HCT116 (cell line): ENCODE results near the gene KSR1. TPM values are rescaled to one million over a fixed set of nuclear protein-coding genes. Genes with fewer than 3 reads are reported as not detected.

Source experiments
- ATAC-seq: fragments of 200-7000 bp; cut with Tn5 transposase; 2 replicates; pipeline ENCODE4 v1.9.1; 2020; ENCODE audit warnings: mild to moderate bottlenecking, moderate library complexity
- BruUV-seq: library from RNA; stranded (reverse); fragments of 400-500 nt; replicated peaks from 2 replicates; lab custom pipeline; 2021; lab: Mats Ljungman, UMichigan
- CTCF ChIA-PET: fragments of 300-600 bp; sonication (Branson Sonifier 250); formaldehyde crosslinking; loops from one replicate; lab custom pipeline; 2021; ENCODE audit warnings: antibody characterized with exemption; lab: Charles Lee
- POLR2A ChIA-PET: fragments of 300-600, 350-600 bp; sonication (Branson Sonifier 250); formaldehyde crosslinking; loops from one replicate; lab custom pipeline; 2021; ENCODE audit warnings: antibody characterized with exemption; lab: Charles Lee
- RAD21 ChIA-PET, 2 experiments: fragments of 300-600 bp; sonication (Branson Sonifier 250); formaldehyde crosslinking; loops; one replicate each; lab custom pipeline; 2023; ENCODE audit warnings: low total read pairs in 2 of 2; ENCODE audit not compliant: uncharacterized antibody in 2 of 2, unreplicated experiment in 2 of 2, low non-redundant PET in 1 of 2; lab: Charles Lee
- DNase-seq: peaks from one replicate; pipeline ENCODE4 v3.0.0-alpha.2; 2010; ENCODE audit warnings: low read depth, low spot score
- H2AFZ ChIP-seq: fragments of 200-600 bp; shearing (Covaris generic), sonication (generic); 2 replicates; pipeline ENCODE4 v1.6.1; 2017; ENCODE audit warnings: low read depth, mixed run types, mixed read lengths, antibody characterized with exemption, low read length; ENCODE audit not compliant: poor library complexity, severe bottlenecking
- H3K27ac ChIP-seq: 2 replicates; pipeline ENCODE4 v1.5.1; 2012; ENCODE audit warnings: low read depth, low read length
- H3K27me3 ChIP-seq: fragments of 200-600 bp; sonication (generic); 2 replicates; pipeline ENCODE4 v1.6.1; 2016; ENCODE audit warnings: mixed run types, low read length, mixed read lengths; ENCODE audit not compliant: insufficient read depth
- H3K36me3 ChIP-seq, 2 experiments: fragments of 200-500 bp in 1 of 2; fragments of 200-600 bp in 1 of 2; sonication (Bioruptor generic) in 1 of 2; sonication (generic) in 1 of 2; 2 replicates each; pipeline versions ENCODE4 v1.5.1 to v1.6.1; 2014 to 2016; ENCODE audit warnings: low read length in 2 of 2, inconsistent platforms in 1 of 2, mixed read lengths in 1 of 2, mixed run types in 1 of 2; ENCODE audit not compliant: insufficient read depth in 2 of 2, control insufficient read depth in 1 of 2
- H3K4me1 ChIP-seq, 2 experiments: fragments of 200-600 bp in 1 of 2; sonication (generic) in 1 of 2; 2 replicates each; pipeline versions ENCODE4 v1.5.1 to v1.6.1; 2012 to 2017; ENCODE audit warnings: low read length in 2 of 2, inconsistent platforms in 1 of 2, mild to moderate bottlenecking in 1 of 2, mixed read lengths in 1 of 2, mixed run types in 1 of 2, moderate library complexity in 1 of 2; ENCODE audit not compliant: insufficient read depth in 2 of 2, control insufficient read depth in 1 of 2
- H3K4me2 ChIP-seq: fragments of 200-600 bp; sonication (generic); 2 replicates; pipeline ENCODE4 v1.6.1; 2017; ENCODE audit warnings: mixed run types, low read length, mixed read lengths
- H3K4me3 ChIP-seq, 2 experiments: fragments of 200-600 bp in 1 of 2; sonication (generic) in 1 of 2; replicated peaks in 1 of 2; 2 replicates each; pipeline ENCODE4 v1.5.1; 2011 to 2016; ENCODE audit warnings: low read length in 2 of 2, control low read depth in 1 of 2, low read depth in 1 of 2, mild to moderate bottlenecking in 1 of 2, mixed read lengths in 1 of 2, mixed run types in 1 of 2
- H3K79me2 ChIP-seq: fragments of 200-600 bp; sonication (generic); 2 replicates; pipeline ENCODE4 v1.6.1; 2017; ENCODE audit warnings: mild to moderate bottlenecking, mixed run types, low read length, moderate library complexity, mixed read lengths; ENCODE audit not compliant: insufficient read depth
- H3K9ac ChIP-seq: fragments of 200-600 bp; sonication (generic); 2 replicates; pipeline ENCODE4 v1.6.1; 2016; ENCODE audit warnings: low read length, mixed read lengths
- H3K9me2 ChIP-seq: fragments of 200-600 bp; sonication (generic), shearing (Covaris generic); 2 replicates; pipeline ENCODE4 v1.6.1; 2017; ENCODE audit warnings: mixed run types, mild to moderate bottlenecking, moderate library complexity; ENCODE audit not compliant: insufficient read depth
- H3K9me3 ChIP-seq, 2 experiments: fragments of 200-500 bp in 1 of 2; fragments of 200-600 bp in 1 of 2; sonication (Bioruptor generic) in 1 of 2; sonication (generic) in 1 of 2; 2 replicates each; pipeline ENCODE4 v1.6.1; 2014 to 2017; ENCODE audit warnings: low read length in 2 of 2, mixed read lengths in 2 of 2, inconsistent platforms in 1 of 2, low read depth in 1 of 2, mild to moderate bottlenecking in 1 of 2, mixed run types in 1 of 2, moderate library complexity in 1 of 2; ENCODE audit not compliant: control insufficient read depth in 1 of 2, insufficient read depth in 1 of 2
- H4K20me1 ChIP-seq: fragments of 200-600 bp; sonication (generic), shearing (Covaris generic); 2 replicates; pipeline ENCODE4 v1.6.1; 2017; ENCODE audit warnings: mixed run types, mild to moderate bottlenecking, moderate library complexity; ENCODE audit not compliant: insufficient read depth
- CBX3 ChIP-seq: IDR thresholded peaks from 2 replicates; pipeline ENCODE4 v1.6.1; 2012; ENCODE audit warnings: low read depth
- CEBPB ChIP-seq: IDR thresholded peaks from 2 replicates; pipeline ENCODE4 v1.6.1; 2012; ENCODE audit warnings: low read depth
- CTCF ChIP-seq, 3 experiments: fragments of 200-600 bp in 1 of 3; sonication (generic) in 1 of 3; IDR thresholded peaks in 2 of 3; conservative IDR thresholded peaks in 1 of 3; 2 replicates each; pipeline ENCODE4 v1.5.1; 2012 to 2017; ENCODE audit warnings: low read depth in 2 of 3, low read length in 2 of 3, antibody characterized with exemption in 1 of 3, borderline replicate concordance in 1 of 3, control low read depth in 1 of 3, mild to moderate bottlenecking in 1 of 3, mixed read lengths in 1 of 3, mixed run types in 1 of 3, moderate library complexity in 1 of 3; ENCODE audit not compliant: insufficient read depth in 1 of 3
- EZH2 ChIP-seq: fragments of 200-600 bp; sonication (generic); IDR thresholded peaks from 2 replicates; pipeline ENCODE4 v1.6.1; 2017; ENCODE audit warnings: antibody characterized with exemption, mixed run types
- EZH2phosphoT487 ChIP-seq: fragments of 200-600 bp; IDR thresholded peaks from 2 replicates; pipeline ENCODE4 v1.6.1; 2018; ENCODE audit warnings: antibody characterized with exemption, borderline replicate concordance
- FOSL1 ChIP-seq: IDR thresholded peaks from 2 replicates; pipeline ENCODE4 v1.6.1; 2012; ENCODE audit warnings: low read depth
- JUND ChIP-seq: IDR thresholded peaks from 2 replicates; pipeline ENCODE4 v1.6.1; 2012
- POLR2A ChIP-seq: IDR thresholded peaks from 2 replicates; pipeline ENCODE4 v1.7.0; 2011; ENCODE audit warnings: borderline replicate concordance; ENCODE audit not compliant: insufficient read depth, insufficient read length; ENCODE audit errors: extremely low read depth
- POLR2AphosphoS5 ChIP-seq: IDR thresholded peaks from 2 replicates; pipeline ENCODE4 v1.6.1; 2011; ENCODE audit warnings: mild to moderate bottlenecking, low read depth, low read length, moderate library complexity
- SIN3A ChIP-seq: IDR thresholded peaks from 2 replicates; pipeline ENCODE4 v1.6.1; 2012; ENCODE audit warnings: low read depth
- SP1 ChIP-seq: IDR thresholded peaks from 2 replicates; pipeline ENCODE4 v1.6.1; 2012; ENCODE audit warnings: low read depth
- SRF ChIP-seq: IDR thresholded peaks from 2 replicates; pipeline ENCODE4 v1.6.1; 2012; ENCODE audit warnings: low read depth
- TCF7L2 ChIP-seq: IDR thresholded peaks from 2 replicates; pipeline ENCODE4 v1.7.0; 2011; ENCODE audit warnings: borderline replicate concordance, inconsistent platforms; ENCODE audit not compliant: insufficient read depth, insufficient read length; ENCODE audit errors: extremely low read depth
- YY1 ChIP-seq: IDR thresholded peaks from 2 replicates; pipeline ENCODE4 v1.6.1; 2011; ENCODE audit warnings: low read length, low read depth, moderate library complexity, mild to moderate bottlenecking; ENCODE audit not compliant: insufficient replicate concordance; ENCODE audit errors: extremely low read depth
- ZFX ChIP-seq: fragments of 450-650 bp; IDR thresholded peaks from 2 replicates; pipeline ENCODE4 v1.6.1; 2017
- ZNF274 ChIP-seq: fragments of 200-500 bp; sonication (Bioruptor generic); IDR thresholded peaks from 2 replicates; pipeline ENCODE4 v1.6.1; 2014; ENCODE audit warnings: mild to moderate bottlenecking, low read depth, low read length, inconsistent platforms
- intact Hi-C: fragments of 100-400 bp; cut with micrococcal nuclease; formaldehyde crosslinking; loops from 2 replicates; pipeline ENCODE4 v1.10.0; 2022
- total RNA-seq: library from RNA; stranded (reverse); gene quantifications from one replicate; pipeline ENCODE4 v1.2.1, GENCODE V29; 2021; ENCODE audit not compliant: unreplicated experiment
- TF ChIP-seq, protein P1 (sequence below): IDR thresholded peaks from 2 replicates; pipeline ENCODE4 v1.6.1; 2011; ENCODE audit warnings: mild to moderate bottlenecking, low read length, moderate library complexity; ENCODE audit not compliant: insufficient replicate concordance; ENCODE audit errors: extremely low read depth

KSR1 gene
- total RNA-seq, 1 experiment from 2014 or later = 16.5 TPM

GRCh38 chr17:27563532-27563931 lies 107.3 kb downstream of the KSR1 start:
- CTCF ChIA-PET = no interaction called here
- Histone ChIP-seq H3K9me3 (no peaks in the 10 kb centered on the region), H3K9me2 (no peaks in the 10 kb centered on the region), H3K4me2 (no peak overlapping the region), H4K20me1 (no peaks in the 10 kb centered on the region), H3K4me3 (no peak overlapping the region), H3K79me2 (no peaks in the 10 kb centered on the region), H3K27me3 (no peaks in the 10 kb centered on the region), H2AFZ (no peak overlapping the region), H3K9ac (no peak overlapping the region), H3K4me1 (peaks cover 11 to 33% of the 10 kb centered on the region in 2 experiments), H3K36me3 (no peaks in the 10 kb centered on the region), H3K27ac (no peak overlapping the region)
- BruUV-seq = no TSS peak
- no peak for DNase-seq
- intact Hi-C loops = no loop called here
- RAD21 ChIA-PET = no interaction called here
- TF ChIP-seq, protein P1, sequence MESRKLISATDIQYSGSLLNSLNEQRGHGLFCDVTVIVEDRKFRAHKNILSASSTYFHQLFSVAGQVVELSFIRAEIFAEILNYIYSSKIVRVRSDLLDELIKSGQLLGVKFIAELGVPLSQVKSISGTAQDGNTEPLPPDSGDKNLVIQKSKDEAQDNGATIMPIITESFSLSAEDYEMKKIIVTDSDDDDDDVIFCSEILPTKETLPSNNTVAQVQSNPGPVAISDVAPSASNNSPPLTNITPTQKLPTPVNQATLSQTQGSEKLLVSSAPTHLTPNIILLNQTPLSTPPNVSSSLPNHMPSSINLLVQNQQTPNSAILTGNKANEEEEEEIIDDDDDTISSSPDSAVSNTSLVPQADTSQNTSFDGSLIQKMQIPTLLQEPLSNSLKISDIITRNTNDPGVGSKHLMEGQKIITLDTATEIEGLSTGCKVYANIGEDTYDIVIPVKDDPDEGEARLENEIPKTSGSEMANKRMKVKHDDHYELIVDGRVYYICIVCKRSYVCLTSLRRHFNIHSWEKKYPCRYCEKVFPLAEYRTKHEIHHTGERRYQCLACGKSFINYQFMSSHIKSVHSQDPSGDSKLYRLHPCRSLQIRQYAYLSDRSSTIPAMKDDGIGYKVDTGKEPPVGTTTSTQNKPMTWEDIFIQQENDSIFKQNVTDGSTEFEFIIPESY = no peak
- TF ChIP-seq ZNF274 = no peak
- TF ChIP-seq POLR2AphosphoS5 = no peak
- no peak for TF ChIP-seq CBX3
- no peak for TF ChIP-seq TCF7L2
- TF ChIP-seq CTCF (IDR thresholded peaks at IDR 0.05 in 2 of 3, conservative IDR thresholded peaks at IDR 0.05 in 1 of 3; ENCODE audit: borderline replicate concordance in 1 of 3, insufficient read depth in 1 of 3, low read depth in 2 of 3, low read length in 2 of 3) = no peak
- TF ChIP-seq FOSL1 = no peak
- no peak for TF ChIP-seq SIN3A
- TF ChIP-seq ZFX = no peak
- TF ChIP-seq JUND = no peak
- TF ChIP-seq EZH2 = no peak
- no peak for TF ChIP-seq CEBPB
- TF ChIP-seq SRF = no peak
- TF ChIP-seq POLR2A = no peak
- TF ChIP-seq YY1 = no peak
- no peak for TF ChIP-seq EZH2phosphoT487
- no peak for TF ChIP-seq SP1
- no peak for ATAC-seq
- POLR2A ChIA-PET = interaction anchor here (0.5 to 1.1 kb wide), 2 partner anchors 15 to 859 kb away, joined by 3 to 5 read pairs; no protein-coding TSS in a partner anchor
